Upper lobe of right lung (tissue), 1 donor: ENCODE measurements around the gene EIF5. TPM values are rescaled to one million over a fixed set of nuclear protein-coding genes. Genes with fewer than 3 reads are reported as not detected.
"Not testable (repeated sequence)": the region's sequence is repeated elsewhere in the genome, so short reads cannot be mapped to it uniquely, and the experiment has no call there.

ENCODE experiments used
- ATAC-seq: fragments of 200-7000 bp; cut with Tn5 transposase; one replicate; pipeline ENCODE4 v1.9.1; 2020; ENCODE audit warnings: mild to moderate bottlenecking, moderate library complexity
- DNase-seq: peaks from one replicate; pipeline ENCODE4 v3.0.0-alpha.2; 2020
- H3K27ac ChIP-seq: fragments of 200-600 bp; one replicate; pipeline ENCODE4 v1.8.0; 2022
- H3K27me3 ChIP-seq: fragments of 200-600 bp; one replicate; pipeline ENCODE4 v1.8.0; 2022; ENCODE audit warnings: mild to moderate bottlenecking
- H3K36me3 ChIP-seq: fragments of 200-600 bp; one replicate; pipeline ENCODE4 v1.8.0; 2022
- H3K4me1 ChIP-seq: fragments of 200-600 bp; one replicate; pipeline ENCODE4 v1.8.0; 2022
- H3K4me3 ChIP-seq: fragments of 200-600 bp; one replicate; pipeline ENCODE4 v1.8.0; 2022; ENCODE audit warnings: mild to moderate bottlenecking
- H3K9me3 ChIP-seq: fragments of 200-600 bp; one replicate; pipeline ENCODE4 v1.8.0; 2022
- intact Hi-C: fragments of 100-400 bp; cut with DNase I; formaldehyde crosslinking; loops from one replicate; pipeline ENCODE4 v1.11.0; 2022
- total RNA-seq: library from RNA; stranded (reverse); fragmentation: NEBNext Ultra II Directional; extraction: Animal tissue kit (Norgen Biotek cat#: 25700); gene quantifications from one replicate; pipeline ENCODE4 v1.2.1, GENCODE V29; 2021
- TF ChIP-seq, protein P1 (sequence below): fragments of 200-600 bp; IDR thresholded peaks from one replicate; pipeline ENCODE4 v1.8.0; 2022; ENCODE audit warnings: antibody characterized with exemption
- donor health status: DM: no; HTN: yes; CAD: no; lungs with severe emphysema.

Gene EIF5
- total RNA-seq, 1 donor from 2014 or later, result 245 TPM

DNA sequence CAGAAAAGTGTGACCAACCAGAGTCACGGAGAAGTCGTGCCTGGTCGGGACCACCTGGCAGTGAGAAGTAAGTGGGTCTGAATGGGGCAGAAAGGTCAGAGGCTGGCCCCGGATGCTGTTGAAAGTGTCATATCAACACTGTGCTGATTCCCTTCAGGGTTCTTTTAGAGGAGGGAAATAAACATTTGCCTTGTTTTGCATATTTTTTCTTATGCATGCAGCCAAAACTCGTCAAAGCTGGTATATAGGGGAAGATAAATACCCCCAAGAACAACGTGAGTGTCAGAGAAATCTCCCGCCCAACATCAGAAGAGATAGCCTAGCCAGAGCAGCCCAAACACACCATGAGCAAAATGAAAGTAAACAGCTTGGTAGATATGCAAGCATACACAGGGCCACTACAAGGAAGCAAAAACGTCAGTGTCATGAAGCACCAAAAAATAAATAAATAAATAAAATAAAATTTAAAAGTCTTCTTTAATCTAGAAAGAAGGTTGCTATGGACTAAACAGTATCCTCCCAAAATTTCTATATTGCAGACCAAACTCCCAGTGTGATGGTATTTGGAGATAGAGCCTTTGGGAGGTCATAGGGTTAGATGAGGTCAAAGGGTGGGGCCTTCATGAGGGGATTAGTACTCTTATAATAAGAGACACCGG is 22.1 kb downstream of the EIF5 start:
- H3K4me3 ChIP-seq, result no peak overlapping the region
- DNase-seq (no peak), ATAC-seq (no peak)
- no peaks in the 10 kb centered on the region for H3K36me3 ChIP-seq
- H3K9me3 ChIP-seq, result no peaks in the 10 kb centered on the region
- H3K27ac ChIP-seq, result no peak overlapping the region
- TF ChIP-seq, protein P1, sequence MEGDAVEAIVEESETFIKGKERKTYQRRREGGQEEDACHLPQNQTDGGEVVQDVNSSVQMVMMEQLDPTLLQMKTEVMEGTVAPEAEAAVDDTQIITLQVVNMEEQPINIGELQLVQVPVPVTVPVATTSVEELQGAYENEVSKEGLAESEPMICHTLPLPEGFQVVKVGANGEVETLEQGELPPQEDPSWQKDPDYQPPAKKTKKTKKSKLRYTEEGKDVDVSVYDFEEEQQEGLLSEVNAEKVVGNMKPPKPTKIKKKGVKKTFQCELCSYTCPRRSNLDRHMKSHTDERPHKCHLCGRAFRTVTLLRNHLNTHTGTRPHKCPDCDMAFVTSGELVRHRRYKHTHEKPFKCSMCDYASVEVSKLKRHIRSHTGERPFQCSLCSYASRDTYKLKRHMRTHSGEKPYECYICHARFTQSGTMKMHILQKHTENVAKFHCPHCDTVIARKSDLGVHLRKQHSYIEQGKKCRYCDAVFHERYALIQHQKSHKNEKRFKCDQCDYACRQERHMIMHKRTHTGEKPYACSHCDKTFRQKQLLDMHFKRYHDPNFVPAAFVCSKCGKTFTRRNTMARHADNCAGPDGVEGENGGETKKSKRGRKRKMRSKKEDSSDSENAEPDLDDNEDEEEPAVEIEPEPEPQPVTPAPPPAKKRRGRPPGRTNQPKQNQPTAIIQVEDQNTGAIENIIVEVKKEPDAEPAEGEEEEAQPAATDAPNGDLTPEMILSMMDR, result no peak
- no peaks in the 10 kb centered on the region for H3K4me1 ChIP-seq
- H3K27me3 ChIP-seq, result no peaks in the 10 kb centered on the region
- intact Hi-C loops, result no loop called here

DNA sequence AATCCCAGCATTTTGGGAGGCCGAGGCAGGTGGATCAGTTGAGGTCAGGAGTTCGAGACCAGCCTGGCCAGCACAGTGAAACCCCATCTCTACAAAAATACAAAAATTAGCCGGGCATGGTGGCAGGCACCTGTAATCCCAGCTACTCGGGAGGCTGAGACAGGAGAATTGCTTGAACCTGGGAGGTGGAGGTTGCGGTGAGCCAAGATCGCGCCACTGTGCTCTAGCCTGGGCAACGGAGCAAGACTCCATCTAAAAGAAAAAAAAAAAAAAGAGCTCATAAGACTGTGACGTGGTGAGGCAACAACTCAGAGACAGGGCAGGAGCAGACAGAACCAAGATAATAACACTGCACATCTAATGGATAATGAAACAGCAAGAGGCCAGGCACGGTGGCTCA is 23.5 kb downstream of the EIF5 start:
- intact Hi-C loops, ATAC-seq, H3K4me3 ChIP-seq, H3K4me1 ChIP-seq, H3K36me3 ChIP-seq, H3K27ac ChIP-seq, DNase-seq, H3K9me3 ChIP-seq, H3K27me3 ChIP-seq: not testable (repeated sequence)

DNA sequence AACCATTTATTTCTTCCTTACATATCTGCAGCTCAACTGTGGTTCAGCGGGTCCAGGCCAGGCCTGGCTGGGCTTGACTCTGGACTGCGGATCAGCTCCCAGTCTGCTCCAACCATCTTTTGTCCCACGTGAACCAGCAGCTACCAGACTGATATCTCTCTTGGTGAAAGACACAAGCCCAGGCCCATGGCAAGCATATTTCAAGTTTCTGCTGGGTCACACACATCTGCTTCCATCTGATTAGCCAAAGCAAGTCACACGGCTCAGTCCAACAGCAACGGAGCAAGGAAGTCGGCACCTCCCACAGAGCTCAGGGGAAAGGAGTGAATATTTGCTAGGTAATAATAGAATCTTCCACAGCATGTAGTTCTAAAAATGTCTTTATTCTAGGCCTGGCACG is 26.5 kb downstream of the EIF5 start:
- intact Hi-C loops, result no loop called here
- Histone ChIP-seq H3K4me3 (no peak overlapping the region), H3K36me3 (no peaks in the 10 kb centered on the region), H3K4me1 (no peaks in the 10 kb centered on the region), H3K27ac (no peak overlapping the region), H3K27me3 (no peaks in the 10 kb centered on the region), H3K9me3 (peaks cover 4% of the 10 kb centered on the region)
- DNase-seq (no peak), ATAC-seq (no peak)
- TF ChIP-seq, protein P1, result no peak

DNA sequence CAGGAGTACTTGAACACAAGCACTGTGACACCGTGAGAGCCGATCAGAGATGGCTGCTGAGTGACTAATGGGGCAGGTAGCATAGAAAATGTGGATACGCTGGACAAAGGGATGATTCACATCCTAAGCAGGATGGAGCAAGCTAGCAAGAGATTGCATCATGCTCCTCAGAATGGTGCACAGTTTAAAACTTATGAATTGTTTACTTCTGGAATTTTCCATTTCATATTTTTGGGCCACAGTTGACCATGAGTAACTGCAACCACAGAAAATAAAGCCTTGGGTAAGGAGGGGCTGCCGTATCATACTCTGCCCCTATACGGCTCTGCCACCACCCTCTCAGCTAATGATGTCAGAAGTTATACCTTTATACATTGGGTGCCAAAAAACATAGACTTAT is 27.8 kb downstream of the EIF5 start:
- TF ChIP-seq, protein P1, result no peak
- Histone ChIP-seq H3K4me1 (no peaks in the 10 kb centered on the region), H3K27me3 (no peaks in the 10 kb centered on the region), H3K27ac (no peak overlapping the region), H3K4me3 (no peak overlapping the region), H3K9me3 (peaks cover 4% of the 10 kb centered on the region), H3K36me3 (no peaks in the 10 kb centered on the region)
- peak; percentile 39 for ATAC-seq
- DNase-seq, result no peak
- intact Hi-C loops, result no loop called here

DNA sequence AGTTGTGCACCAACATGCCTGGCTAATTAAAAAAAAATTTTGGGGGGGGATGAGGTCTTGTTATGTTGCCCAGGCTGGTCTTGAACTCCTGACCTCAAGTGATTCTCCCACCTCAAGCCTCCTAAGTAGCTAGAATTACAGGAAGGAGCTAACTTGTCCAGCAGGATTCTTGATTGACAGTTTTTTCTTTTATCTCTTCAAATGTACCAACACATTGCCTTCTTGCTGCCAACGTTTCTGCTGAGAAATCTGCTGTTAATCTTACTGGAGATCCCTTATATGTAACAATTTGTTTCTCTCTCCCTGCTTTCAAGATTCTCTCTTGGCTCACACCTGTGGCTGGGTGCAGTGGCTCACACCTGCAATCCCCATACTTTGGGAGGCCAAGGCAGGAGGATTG is 28.7 kb downstream of the EIF5 start:
- no peak overlapping the region for H3K27ac ChIP-seq
- no peaks in the 10 kb centered on the region for H3K4me1 ChIP-seq
- intact Hi-C loops, result no loop called here
- no peaks in the 10 kb centered on the region for H3K27me3 ChIP-seq
- TF ChIP-seq, protein P1, result no peak
- no peak overlapping the region for H3K4me3 ChIP-seq
- peaks cover 4% of the 10 kb centered on the region for H3K9me3 ChIP-seq
- no peaks in the 10 kb centered on the region for H3K36me3 ChIP-seq
- ATAC-seq, result no peak
- DNase-seq, result no peak

DNA sequence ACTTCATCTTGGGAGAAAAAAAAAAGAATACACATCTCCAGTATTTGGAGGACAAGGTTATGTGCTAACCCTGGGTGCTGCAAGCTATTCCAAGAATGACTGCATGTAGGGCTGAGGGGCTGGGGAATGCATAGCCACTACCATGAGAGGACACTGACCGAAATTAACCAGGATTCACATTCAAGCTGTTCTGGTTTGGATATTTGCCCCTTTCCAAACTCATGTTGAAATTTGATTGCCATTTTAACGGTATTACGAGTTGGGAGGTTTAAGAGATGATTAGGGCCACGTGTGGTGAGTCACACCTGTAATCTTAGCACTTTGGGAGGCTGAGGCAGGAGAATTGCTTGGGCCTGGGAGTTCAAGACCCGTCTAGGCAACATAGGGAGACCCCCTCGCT is 32.7 kb downstream of the EIF5 start:
- no peak for ATAC-seq
- TF ChIP-seq, protein P1, result no peak
- no peak overlapping the region for H3K4me3 ChIP-seq

More for the DNA sequence above, 32.7 kb downstream of the EIF5 start:
- H3K27me3 ChIP-seq, result no peaks in the 10 kb centered on the region
- H3K4me1 ChIP-seq, result no peaks in the 10 kb centered on the region
- intact Hi-C loops, result no loop called here
- DNase-seq, result no peak
- H3K27ac ChIP-seq, result no peak overlapping the region
- peaks cover 4% of the 10 kb centered on the region for H3K9me3 ChIP-seq
- H3K36me3 ChIP-seq, result no peaks in the 10 kb centered on the region
